ENCODE results near the gene KIRREL3. TPM values are rescaled to one million over a fixed set of nuclear protein-coding genes. Genes with fewer than 3 reads are reported as not detected.

Gene KIRREL3
- polyA plus RNA-seq, 1 donor (not counting 4 experiments of a cell fraction or from before 2014, with no cell fraction given), result 0.04 TPM

- TF ChIP-seq CTCF (optimal IDR thresholded peaks at IDR 0.05 in 1 of 3, IDR thresholded peaks at IDR 0.05 in 1 of 3, conservative IDR thresholded peaks at IDR 0.05 in 1 of 3; ENCODE audit: extremely low read depth in 1 of 3, insufficient read depth in 2 of 3, low read length in 3 of 3), result no peak
- no peak for TF ChIP-seq EZH2 (IDR thresholded peaks at IDR 0.05; ENCODE audit: low read length)
- Histone ChIP-seq H3K4me1 (ENCODE audit: control insufficient read depth, extremely low read depth, insufficient read depth, low read length) (no peaks in the 10 kb centered on the region), H2AFZ (ENCODE audit: control insufficient read depth, low read length) (no peak overlapping the region), H3K27me3 (ENCODE audit: control insufficient read depth, extremely low read depth, insufficient read depth, low read length) (no peaks in the 10 kb centered on the region), H4K20me1 (ENCODE audit: control insufficient read depth, extremely low read depth, insufficient read depth, low read length) (no peaks in the 10 kb centered on the region), H3K4me3 (ENCODE audit: control insufficient read depth in 2 of 3, extremely low read depth in 1 of 3, insufficient read depth in 2 of 3, low read depth in 1 of 3, low read length in 3 of 3) (no peak overlapping the region), H3K9ac (ENCODE audit: control insufficient read depth, extremely low read depth, insufficient read depth, low read length) (no peak overlapping the region), H3K9me3 (ENCODE audit: control insufficient read depth, low read depth, low read length) (no peaks in the 10 kb centered on the region), H3K36me3 (ENCODE audit: control insufficient read depth in 2 of 2, extremely low read depth in 1 of 2, insufficient read depth in 2 of 2, low read length in 2 of 2) (no peaks in the 10 kb centered on the region), H3K4me2 (ENCODE audit: control insufficient read depth, extremely low read depth, insufficient read depth, low read depth, low read length) (no peak overlapping the region), H3K9me1 (ENCODE audit: control insufficient read depth, extremely low read depth, insufficient read depth, low read length) (no peaks in the 10 kb centered on the region), H3K27ac (ENCODE audit: control insufficient read depth, insufficient read depth, low read length) (no peak overlapping the region), H3K79me2 (ENCODE audit: control insufficient read depth, insufficient read depth, low read length) (no peaks in the 10 kb centered on the region)
- FAIRE-seq, result no peak
- DNase-seq (ENCODE audit: low read depth, low spot score), result no peak
- dilution Hi-C loops (cut with MboI; ENCODE audit: extremely low pct_ligation_motif_present, low sequenced_read_pairs), result no loop called here
These were observed 254.1 kb downstream of the KIRREL3 start for GRCh38 chr11:126746443-126746842.

- Histone ChIP-seq H3K27ac (ENCODE audit: control insufficient read depth, insufficient read depth, low read length) (no peak overlapping the region), H3K79me2 (ENCODE audit: control insufficient read depth, insufficient read depth, low read length) (no peaks in the 10 kb centered on the region), H3K9ac (ENCODE audit: control insufficient read depth, extremely low read depth, insufficient read depth, low read length) (no peak overlapping the region), H3K4me1 (ENCODE audit: control insufficient read depth, extremely low read depth, insufficient read depth, low read length) (no peaks in the 10 kb centered on the region), H3K9me3 (ENCODE audit: control insufficient read depth, low read depth, low read length) (no peaks in the 10 kb centered on the region), H3K9me1 (ENCODE audit: control insufficient read depth, extremely low read depth, insufficient read depth, low read length) (no peaks in the 10 kb centered on the region), H2AFZ (ENCODE audit: control insufficient read depth, low read length) (no peak overlapping the region), H3K4me2 (ENCODE audit: control insufficient read depth, extremely low read depth, insufficient read depth, low read depth, low read length) (no peak overlapping the region), H3K27me3 (ENCODE audit: control insufficient read depth, extremely low read depth, insufficient read depth, low read length) (no peaks in the 10 kb centered on the region), H3K36me3 (ENCODE audit: control insufficient read depth in 2 of 2, extremely low read depth in 1 of 2, insufficient read depth in 2 of 2, low read length in 2 of 2) (no peaks in the 10 kb centered on the region), H4K20me1 (ENCODE audit: control insufficient read depth, extremely low read depth, insufficient read depth, low read length) (no peaks in the 10 kb centered on the region), H3K4me3 (ENCODE audit: control insufficient read depth in 2 of 3, extremely low read depth in 1 of 3, insufficient read depth in 2 of 3, low read depth in 1 of 3, low read length in 3 of 3) (no peak overlapping the region)
- dilution Hi-C loops (cut with MboI; ENCODE audit: extremely low pct_ligation_motif_present, low sequenced_read_pairs), result no loop called here
- DNase-seq (ENCODE audit: low read depth, low spot score) (no peak), FAIRE-seq (no peak)
- TF ChIP-seq CTCF (optimal IDR thresholded peaks at IDR 0.05 in 1 of 3, IDR thresholded peaks at IDR 0.05 in 1 of 3, conservative IDR thresholded peaks at IDR 0.05 in 1 of 3; ENCODE audit: extremely low read depth in 1 of 3, insufficient read depth in 2 of 3, low read length in 3 of 3), result no peak
- TF ChIP-seq EZH2 (IDR thresholded peaks at IDR 0.05; ENCODE audit: low read length), result no peak
These were observed 255.9 kb downstream of the KIRREL3 start for GRCh38 chr11:126744699-126745098.
